ENCODE measurements around the gene NMT1. TPM values are rescaled to one million over a fixed set of nuclear protein-coding genes. Genes with fewer than 3 reads are reported as not detected.

The NMT1 gene
- total and polyA plus RNA-seq, 2 of the 13 experiments (the other 11 are each of a cell fraction or from before 2014, with no cell fraction given): 75.7 to 142 TPM

DNA sequence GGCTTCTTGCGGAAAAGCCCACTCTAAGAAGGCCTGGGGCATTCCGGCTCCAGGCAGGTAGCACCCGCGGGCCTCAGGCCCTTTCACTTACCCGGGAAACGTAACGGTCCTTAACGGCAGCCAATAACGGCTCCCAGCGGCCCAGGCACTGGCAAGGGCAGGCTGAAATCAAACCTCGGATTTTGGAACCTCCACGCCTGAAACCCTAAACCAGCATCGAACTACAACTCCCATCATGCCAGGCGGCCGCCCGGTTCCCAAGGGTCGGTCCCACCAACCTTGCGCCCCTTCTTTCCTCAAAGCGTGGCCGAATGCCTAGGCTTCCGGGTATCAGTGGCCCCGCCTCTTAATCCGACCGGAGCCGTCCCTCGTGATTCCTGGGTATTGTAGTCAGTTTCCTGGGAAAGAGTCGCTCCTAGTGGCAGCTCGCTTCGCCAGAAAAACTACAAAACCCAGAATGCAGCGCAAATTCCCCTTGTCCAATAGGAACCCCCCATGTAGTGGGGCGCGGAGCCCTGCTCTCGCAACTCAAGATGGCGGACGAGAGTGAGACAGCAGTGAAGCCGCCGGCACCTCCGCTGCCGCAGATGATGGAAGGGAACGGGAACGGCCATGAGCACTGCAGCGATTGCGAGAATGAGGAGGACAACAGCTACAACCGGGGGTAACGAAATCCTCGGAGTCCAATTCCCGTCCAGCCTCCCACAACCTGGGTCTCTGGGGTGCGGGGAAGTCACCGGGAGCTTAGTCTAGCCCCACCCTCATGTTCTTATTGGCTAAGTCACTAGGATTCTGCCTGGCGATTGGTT, at the start of gene NMT1 (continued):
- TF ChIP-seq, protein P1, sequence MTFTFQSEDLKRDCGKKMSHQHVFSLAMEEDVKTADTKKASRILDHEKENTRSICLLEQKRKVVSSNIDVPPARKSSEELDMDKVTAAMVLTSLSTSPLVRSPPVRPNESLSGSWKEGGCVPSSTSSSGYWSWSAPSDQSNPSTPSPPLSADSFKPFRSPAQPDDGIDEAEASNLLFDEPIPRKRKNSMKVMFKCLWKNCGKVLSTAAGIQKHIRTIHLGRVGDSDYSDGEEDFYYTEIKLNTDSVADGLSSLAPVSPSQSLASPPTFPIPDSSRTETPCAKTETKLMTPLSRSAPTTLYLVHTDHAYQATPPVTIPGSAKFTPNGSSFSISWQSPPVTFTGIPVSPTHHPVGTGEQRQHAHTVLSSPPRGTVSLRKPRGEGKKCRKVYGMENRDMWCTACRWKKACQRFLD (CRISPR knock-in tag; IDR thresholded peaks at IDR 0.05; ENCODE audit: borderline replicate concordance): peak; percentile 97
- TF ChIP-seq, protein P2, sequence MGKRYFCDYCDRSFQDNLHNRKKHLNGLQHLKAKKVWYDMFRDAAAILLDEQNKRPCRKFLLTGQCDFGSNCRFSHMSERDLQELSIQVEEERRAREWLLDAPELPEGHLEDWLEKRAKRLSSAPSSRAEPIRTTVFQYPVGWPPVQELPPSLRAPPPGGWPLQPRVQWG (CRISPR knock-in tag; IDR thresholded peaks at IDR 0.05; ENCODE audit: borderline replicate concordance, low read depth): no peak
- TF ChIP-seq ZNF253 (CRISPR knock-in tag; IDR thresholded peaks at IDR 0.05; ENCODE audit: borderline replicate concordance) (no peak), ZNF782 (CRISPR knock-in tag; IDR thresholded peaks at IDR 0.05; ENCODE audit: borderline replicate concordance) (0 out of 2 replicates have a peak, but pooled peaks have one; percentile 70), KAT8 (CRISPR knock-in tag; IDR thresholded peaks at IDR 0.05) (peak; percentile 95), ZNF432 (CRISPR knock-in tag; IDR thresholded peaks at IDR 0.05; ENCODE audit: borderline replicate concordance) (0 out of 2 replicates have a peak, but pooled peaks have one; percentile 40), DMAP1 (CRISPR knock-in tag; IDR thresholded peaks at IDR 0.05) (peak; percentile 92), XBP1 (CRISPR knock-in tag; IDR thresholded peaks at IDR 0.05) (no peak; the same call in 1 of the 2 replicates), SP2 (CRISPR knock-in tag; IDR thresholded peaks at IDR 0.05) (peak; percentile 98), HOXD1 (CRISPR knock-in tag; IDR thresholded peaks at IDR 0.05) (peak; percentile 71), HES4 (CRISPR knock-in tag; IDR thresholded peaks at IDR 0.05; ENCODE audit: borderline replicate concordance) (peak; percentile 34; the same call in 1 of the 2 replicates), HDAC1 (CRISPR knock-in tag; IDR thresholded peaks at IDR 0.05) (peak; percentile 88), RFX5 (IDR thresholded peaks at IDR 0.05; ENCODE audit: low read depth, low read length) (no peak; the same call in none of the 2 replicates), FOXA3 (CRISPR knock-in tag; IDR thresholded peaks at IDR 0.05) (peak; percentile 69; the same call in 1 of the 2 replicates), MAF1 (CRISPR knock-in tag; IDR thresholded peaks at IDR 0.05; ENCODE audit: borderline replicate concordance) (0 out of 2 replicates have a peak, but pooled peaks have one; percentile 5), ZNF7 (CRISPR knock-in tag; IDR thresholded peaks at IDR 0.05) (no peak), ZNF713 (CRISPR knock-in tag; IDR thresholded peaks at IDR 0.05) (no peak)
- TF ChIP-seq, protein P3, sequence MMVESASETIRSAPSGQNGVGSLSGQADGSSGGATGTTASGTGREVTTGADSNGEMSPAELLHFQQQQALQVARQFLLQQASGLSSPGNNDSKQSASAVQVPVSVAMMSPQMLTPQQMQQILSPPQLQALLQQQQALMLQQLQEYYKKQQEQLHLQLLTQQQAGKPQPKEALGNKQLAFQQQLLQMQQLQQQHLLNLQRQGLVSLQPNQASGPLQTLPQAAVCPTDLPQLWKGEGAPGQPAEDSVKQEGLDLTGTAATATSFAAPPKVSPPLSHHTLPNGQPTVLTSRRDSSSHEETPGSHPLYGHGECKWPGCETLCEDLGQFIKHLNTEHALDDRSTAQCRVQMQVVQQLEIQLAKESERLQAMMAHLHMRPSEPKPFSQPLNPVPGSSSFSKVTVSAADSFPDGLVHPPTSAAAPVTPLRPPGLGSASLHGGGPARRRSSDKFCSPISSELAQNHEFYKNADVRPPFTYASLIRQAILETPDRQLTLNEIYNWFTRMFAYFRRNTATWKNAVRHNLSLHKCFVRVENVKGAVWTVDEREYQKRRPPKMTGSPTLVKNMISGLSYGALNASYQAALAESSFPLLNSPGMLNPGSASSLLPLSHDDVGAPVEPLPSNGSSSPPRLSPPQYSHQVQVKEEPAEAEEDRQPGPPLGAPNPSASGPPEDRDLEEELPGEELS (CRISPR knock-in tag; IDR thresholded peaks at IDR 0.05): no peak; the same call in 1 of the 2 replicates
- TF ChIP-seq, protein P4, sequence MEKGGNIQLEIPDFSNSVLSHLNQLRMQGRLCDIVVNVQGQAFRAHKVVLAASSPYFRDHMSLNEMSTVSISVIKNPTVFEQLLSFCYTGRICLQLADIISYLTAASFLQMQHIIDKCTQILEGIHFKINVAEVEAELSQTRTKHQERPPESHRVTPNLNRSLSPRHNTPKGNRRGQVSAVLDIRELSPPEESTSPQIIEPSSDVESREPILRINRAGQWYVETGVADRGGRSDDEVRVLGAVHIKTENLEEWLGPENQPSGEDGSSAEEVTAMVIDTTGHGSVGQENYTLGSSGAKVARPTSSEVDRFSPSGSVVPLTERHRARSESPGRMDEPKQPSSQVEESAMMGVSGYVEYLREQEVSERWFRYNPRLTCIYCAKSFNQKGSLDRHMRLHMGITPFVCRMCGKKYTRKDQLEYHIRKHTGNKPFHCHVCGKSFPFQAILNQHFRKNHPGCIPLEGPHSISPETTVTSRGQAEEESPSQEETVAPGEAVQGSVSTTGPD (CRISPR knock-in tag; IDR thresholded peaks at IDR 0.05): no peak
- TF ChIP-seq, protein P5, sequence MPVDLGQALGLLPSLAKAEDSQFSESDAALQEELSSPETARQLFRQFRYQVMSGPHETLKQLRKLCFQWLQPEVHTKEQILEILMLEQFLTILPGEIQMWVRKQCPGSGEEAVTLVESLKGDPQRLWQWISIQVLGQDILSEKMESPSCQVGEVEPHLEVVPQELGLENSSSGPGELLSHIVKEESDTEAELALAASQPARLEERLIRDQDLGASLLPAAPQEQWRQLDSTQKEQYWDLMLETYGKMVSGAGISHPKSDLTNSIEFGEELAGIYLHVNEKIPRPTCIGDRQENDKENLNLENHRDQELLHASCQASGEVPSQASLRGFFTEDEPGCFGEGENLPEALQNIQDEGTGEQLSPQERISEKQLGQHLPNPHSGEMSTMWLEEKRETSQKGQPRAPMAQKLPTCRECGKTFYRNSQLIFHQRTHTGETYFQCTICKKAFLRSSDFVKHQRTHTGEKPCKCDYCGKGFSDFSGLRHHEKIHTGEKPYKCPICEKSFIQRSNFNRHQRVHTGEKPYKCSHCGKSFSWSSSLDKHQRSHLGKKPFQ (CRISPR knock-in tag; IDR thresholded peaks at IDR 0.05; ENCODE audit: insufficient replicate concordance): no peak

Measured in HepG2 (cell line).